GM12891 (cell line): ENCODE measurements around the gene APBA2.

ENCODE experiments used
- PAX5 ChIP-seq: IDR thresholded peaks from 2 replicates; pipeline ENCODE4 v1.6.1; 2011; ENCODE audit warnings: low read length, moderate library complexity, mild to moderate bottlenecking; ENCODE audit not compliant: insufficient read depth, severe bottlenecking
- POLR2A ChIP-seq: IDR thresholded peaks from 2 replicates; pipeline ENCODE4 v1.6.1; 2011; ENCODE audit warnings: low read depth, low read length, control low read depth
- POLR2AphosphoS5 ChIP-seq: IDR thresholded peaks from 2 replicates; pipeline ENCODE4 v1.6.1; 2011; ENCODE audit warnings: low read depth, low read length, control low read depth

DNA sequence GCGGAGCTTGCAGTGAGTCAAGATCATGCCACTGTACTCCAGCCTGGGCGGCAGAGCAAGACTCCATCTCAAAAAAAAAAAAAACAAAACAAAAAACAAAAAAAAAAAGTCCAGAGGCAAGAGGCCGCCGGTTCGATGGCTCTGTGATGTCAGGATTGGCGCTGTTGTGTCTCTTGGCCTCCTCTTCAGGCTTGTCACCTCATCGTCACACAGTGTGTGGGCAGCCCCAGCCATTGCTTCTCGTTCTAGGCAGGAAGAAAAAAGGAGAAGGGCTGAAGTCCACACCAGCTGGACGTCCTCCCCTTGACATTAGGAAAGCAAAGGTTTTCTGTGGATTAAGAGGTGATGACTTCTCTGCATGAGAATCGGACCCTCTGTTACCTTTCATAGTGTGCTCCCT is 192.8 kb downstream of the APBA2 start:
- TF ChIP-seq POLR2AphosphoS5 (no peak), PAX5 (no peak), POLR2A (no peak)
